GM19463 (cell line): ENCODE measurements around the gene FZD10.

Source experiments
- ATAC-seq: cut with Tn5 transposase; IDR thresholded peaks from one replicate; pipeline ENCODE4 v1.9.1; 2021; ENCODE audit warnings: mild to moderate bottlenecking, moderate library complexity; ENCODE audit not compliant: unreplicated experiment

The FZD10 gene, protein sequence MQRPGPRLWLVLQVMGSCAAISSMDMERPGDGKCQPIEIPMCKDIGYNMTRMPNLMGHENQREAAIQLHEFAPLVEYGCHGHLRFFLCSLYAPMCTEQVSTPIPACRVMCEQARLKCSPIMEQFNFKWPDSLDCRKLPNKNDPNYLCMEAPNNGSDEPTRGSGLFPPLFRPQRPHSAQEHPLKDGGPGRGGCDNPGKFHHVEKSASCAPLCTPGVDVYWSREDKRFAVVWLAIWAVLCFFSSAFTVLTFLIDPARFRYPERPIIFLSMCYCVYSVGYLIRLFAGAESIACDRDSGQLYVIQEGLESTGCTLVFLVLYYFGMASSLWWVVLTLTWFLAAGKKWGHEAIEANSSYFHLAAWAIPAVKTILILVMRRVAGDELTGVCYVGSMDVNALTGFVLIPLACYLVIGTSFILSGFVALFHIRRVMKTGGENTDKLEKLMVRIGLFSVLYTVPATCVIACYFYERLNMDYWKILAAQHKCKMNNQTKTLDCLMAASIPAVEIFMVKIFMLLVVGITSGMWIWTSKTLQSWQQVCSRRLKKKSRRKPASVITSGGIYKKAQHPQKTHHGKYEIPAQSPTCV

GRCh38 chr12:130162267-130162666 lies at the start of gene FZD10:
Gene FZD10, plus strand, starts transcription at chr12:130162464. Its CDS starts 479 bp downstream, at chr12:130162943.
- ATAC-seq: no peak

DNA sequence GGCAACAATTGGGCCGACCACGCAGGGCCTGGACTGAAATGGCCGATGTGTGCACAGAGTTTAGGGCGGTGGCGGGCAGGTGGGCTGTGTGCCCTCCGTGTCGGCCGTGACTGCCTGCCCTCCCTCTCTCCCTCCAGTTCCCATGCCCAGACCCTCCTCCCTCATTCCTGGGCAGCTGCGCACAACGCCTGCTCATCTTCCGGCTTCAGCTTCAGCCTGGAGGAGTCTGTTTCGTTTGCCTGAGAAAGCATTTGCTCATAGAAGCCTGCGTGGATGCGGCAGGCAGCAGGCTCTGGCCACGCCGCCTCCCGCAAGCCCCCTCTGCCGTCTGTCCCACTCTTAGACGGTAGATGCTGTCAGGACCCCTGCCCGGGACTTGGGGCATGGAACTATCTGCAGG lies 47.3 kb upstream of the FZD10 start:
- no peak for ATAC-seq

- ATAC-seq: no peak
These were observed 46.6 kb upstream of the FZD10 start for GRCh38 chr12:130115646-130116045.

DNA sequence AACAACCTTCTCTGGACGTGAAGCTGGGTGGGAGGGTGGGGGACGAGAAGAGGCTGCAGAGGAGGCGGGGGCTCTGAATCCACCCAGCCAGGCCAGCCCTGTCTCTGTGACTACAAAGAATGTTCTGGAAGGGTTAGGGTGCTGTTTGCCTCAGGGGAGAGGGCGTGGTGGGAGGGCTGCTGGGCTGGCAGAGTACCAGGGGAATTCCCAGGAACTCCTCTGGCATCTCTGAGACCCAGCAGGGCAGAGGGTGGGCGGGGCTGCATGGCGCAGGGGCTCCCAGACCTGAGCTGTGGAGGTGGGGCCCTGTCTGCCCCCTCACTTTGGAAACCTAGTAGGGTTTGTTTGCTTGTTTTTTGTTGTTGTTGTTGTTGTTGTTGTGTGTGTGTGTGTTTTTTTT lies 45.5 kb upstream of the FZD10 start:
- ATAC-seq: no peak

DNA sequence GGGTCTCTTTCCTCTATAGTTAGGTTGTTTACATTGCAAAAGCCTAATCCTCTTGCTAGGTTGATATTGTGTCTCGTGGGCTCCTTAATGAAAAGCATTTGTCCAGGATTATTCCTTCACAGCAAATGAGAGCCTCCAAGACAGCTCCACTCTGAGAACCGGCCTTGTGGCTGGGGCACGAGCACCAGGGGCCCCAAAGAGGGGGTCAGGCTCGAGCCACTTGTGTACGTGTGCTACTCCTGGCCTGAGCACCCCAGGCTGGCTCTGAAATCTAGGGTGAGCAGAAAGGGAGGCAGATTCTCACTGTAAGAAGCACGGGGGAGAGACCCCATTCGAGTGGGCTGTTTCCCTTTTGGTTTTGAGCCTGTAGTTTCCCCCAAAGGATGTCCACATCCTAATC lies 45.0 kb upstream of the FZD10 start:
- no peak for ATAC-seq

GRCh38 chr12:130117701-130118100 lies 44.6 kb upstream of the FZD10 start:
- ATAC-seq: no peak

DNA sequence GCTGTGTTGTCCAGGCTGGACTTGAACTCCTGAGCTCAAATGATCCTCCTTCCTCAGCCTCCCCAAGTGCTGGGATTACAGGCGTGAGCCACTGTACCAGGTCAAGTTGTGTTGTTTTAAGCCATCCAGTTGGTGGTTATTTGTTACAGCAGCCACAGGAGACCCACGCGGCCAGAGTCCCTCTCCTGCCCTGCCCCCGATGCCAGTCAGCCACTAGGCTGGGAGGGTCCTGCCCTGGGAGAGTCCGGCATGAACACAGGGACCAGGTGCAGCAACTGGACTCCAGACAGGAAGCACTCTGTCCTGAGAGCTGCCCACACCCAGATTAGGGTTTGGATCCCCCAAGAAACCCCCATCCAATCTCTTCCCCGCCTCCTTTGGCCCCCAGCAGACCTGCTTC lies 44.1 kb upstream of the FZD10 start:
- ATAC-seq: no peak

- ATAC-seq: no peak
These were observed 42.9 kb upstream of the FZD10 start for GRCh38 chr12:130119241-130119861.

DNA sequence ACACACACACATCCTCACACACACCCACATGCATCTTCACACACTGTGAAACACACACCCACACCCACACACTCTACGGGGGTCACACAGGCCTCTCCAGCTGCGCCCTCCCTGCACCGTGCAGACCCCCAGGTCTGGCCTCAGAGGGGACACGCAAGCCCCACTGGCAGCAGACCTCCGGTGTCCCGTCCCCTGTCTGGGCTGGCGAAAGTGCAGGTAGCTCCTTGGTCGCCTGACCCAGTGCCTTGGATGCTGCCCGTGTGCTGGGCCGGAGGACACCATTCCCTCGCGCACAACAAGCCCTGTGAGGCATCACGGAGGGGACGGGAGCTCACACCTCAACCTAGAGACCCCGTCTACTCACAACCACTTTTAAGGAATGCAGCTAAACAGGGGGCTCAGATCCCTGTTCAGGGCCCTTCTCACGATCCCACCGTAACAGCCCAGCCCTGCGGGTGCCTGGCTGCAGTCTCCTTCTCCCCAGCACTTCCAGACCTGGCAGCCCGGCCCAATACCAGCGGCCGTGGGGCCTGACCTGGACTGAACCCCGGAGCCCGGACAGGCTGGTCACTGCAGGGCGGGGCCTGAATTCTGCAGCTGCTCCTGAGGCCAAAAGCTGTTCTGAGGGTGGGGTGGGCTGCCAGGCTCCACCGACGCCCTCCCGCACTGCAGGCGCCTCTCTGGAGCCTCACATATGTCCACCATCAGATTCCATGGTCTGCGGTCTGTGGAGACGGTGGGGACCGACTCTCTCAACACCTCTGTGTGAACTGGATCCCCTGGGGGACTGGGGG lies 42.1 kb upstream of the FZD10 start:
- ATAC-seq: no peak

GRCh38 chr12:130121226-130122000 lies 40.9 kb upstream of the FZD10 start:
- no peak for ATAC-seq

- no peak for ATAC-seq
These were observed 39.9 kb upstream of the FZD10 start for GRCh38 chr12:130122356-130122755.

DNA sequence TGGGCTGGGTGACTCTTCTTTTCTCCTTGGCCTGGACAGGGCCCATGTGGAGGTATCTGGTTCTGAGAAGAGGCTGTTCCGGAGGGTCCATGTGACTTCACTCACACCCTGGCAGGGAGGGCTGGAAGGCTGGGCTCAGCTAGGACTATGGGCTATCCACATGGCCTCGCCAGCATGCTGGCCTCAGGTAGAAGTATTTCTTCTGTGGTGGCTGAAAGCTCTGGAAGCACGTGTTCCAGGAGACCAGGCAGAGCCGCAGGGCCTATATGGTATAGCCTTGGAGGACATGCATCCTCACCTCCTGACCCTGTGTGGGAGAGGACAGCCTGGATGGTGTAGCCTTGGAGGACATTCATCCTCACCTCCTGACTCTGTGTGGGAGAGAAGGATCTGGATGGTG lies 38.2 kb upstream of the FZD10 start:
- ATAC-seq: no peak

DNA sequence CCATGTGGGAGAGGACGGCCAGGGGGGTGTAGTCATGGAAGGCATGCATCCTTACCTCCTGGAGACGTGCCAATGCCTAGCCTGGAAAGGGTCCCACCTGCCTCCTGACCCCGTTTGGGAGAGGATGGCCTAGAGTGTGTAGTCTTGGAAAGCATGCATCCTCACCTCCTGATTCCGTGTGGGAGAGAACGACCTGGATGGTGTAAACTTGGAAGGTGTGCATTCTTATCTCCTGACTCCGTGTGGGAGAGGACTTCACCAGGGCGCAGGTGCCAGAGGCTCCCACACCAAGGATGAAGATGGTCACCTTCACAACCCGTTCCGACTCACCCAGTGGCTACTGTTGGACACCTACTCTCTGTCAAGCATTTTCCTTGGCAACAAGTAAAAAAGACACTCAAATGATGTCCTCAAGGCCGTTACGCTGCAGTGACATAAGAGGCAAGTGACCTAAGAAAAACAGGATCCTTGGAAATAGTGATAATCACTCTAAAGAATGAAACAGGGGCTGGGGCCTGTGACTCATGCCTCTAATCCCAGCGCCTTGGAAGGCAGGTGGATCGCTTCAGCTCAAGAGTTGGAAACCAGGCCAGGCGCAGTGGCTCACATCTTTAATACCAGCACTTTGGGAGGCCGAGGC lies 37.5 kb upstream of the FZD10 start:
- ATAC-seq: no peak

DNA sequence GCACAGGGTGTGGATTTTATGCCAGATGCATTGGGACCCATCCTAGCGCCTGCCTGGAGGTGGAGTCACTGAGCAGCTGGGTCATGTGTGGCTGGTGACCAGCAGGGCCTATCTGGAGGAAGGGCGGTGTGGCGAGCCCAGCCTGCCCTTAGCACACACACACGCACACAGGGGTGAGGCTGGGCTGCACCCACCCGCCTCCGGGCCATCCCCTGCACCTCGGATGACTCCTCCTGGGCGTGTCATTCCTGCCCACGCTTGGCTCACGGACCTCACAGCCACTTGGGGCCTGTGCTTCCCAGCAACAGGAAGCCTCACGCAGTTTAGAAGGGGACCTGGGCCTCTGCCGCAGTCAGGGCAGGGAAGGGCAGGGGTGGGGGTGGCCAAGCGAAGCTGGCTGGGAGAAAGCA lies 36.2 kb upstream of the FZD10 start:
- no peak for ATAC-seq

- no peak for ATAC-seq
These were observed 34.7 kb upstream of the FZD10 start for GRCh38 chr12:130127532-130127911.

GRCh38 chr12:130127912-130128789 lies 34.1 kb upstream of the FZD10 start:
- no peak for ATAC-seq

DNA sequence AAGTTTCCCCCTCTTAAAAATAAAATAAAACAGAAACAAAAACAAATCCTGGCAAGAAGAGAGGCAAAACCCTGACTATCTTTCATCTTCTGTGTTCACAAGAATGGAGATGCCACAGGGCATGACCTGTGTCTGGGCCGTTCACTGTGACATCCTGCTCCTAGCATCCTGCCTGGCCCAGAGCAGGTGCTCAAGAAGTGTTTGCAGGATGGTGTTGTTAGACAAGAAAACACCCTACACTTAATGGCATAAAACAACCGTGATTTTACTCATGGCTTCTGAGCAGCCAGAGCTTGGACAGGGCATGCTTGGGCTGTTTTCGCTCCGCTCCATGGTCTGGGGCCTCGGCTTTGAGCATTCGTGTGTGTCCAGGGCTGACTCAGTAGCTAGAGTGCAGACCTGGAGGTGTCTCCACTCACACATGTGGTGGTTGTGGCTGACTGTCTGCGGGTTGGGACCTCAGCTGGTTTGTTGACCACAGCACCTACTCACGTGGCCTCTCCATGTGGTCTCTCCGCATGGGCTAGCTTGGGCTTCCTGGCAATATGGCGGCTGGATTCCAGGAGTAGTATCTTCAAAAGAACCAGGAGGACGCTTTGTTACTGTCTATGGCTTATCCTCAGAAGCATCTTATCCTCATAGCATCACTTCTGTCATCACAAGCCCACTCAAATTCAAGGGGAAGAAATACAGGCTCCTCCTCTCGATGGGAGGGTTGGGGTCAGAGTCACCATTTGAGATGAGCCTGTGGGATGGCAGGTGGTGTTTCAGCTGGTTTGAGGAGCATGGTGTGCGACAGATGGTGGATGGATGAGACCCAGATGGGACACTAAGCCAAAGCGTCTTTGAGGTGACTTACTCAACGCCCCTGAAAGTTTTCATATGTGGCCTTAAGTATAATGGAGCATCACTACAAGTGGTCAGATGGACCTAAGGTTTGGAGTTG lies 33.2 kb upstream of the FZD10 start:
- no peak for ATAC-seq

- ATAC-seq: no peak
These were observed 31.9 kb upstream of the FZD10 start for GRCh38 chr12:130130346-130130745.
